T-helper 2 cell treated with Interferon-gamma antibody and Interleukin-4, amounts not matched to agents 5 μg/mL and 100 μg/mL, for 36 hours (primary cell): ENCODE results near the gene MYO18B.

Source experiments
- DNase-seq: peaks from one replicate; pipeline ENCODE4 v3.0.0; 2021; ENCODE audit warnings: low spot score
- H3K27ac Mint-ChIP-seq: one replicate; pipeline ENCODE4 v1.8.0; 2021; ENCODE audit warnings: mild to moderate bottlenecking, mixed read lengths
- H3K27me3 Mint-ChIP-seq: one replicate; pipeline ENCODE4 v1.8.0; 2021; ENCODE audit warnings: low read depth, mixed read lengths
- H3K36me3 Mint-ChIP-seq: one replicate; pipeline ENCODE4 v1.8.0; 2021; ENCODE audit warnings: low read depth, mixed read lengths
- H3K4me1 Mint-ChIP-seq: one replicate; pipeline ENCODE4 v1.8.0; 2021; ENCODE audit warnings: low read depth, mixed read lengths
- H3K4me3 Mint-ChIP-seq: one replicate; pipeline ENCODE4 v1.8.0; 2022; ENCODE audit warnings: mild to moderate bottlenecking, moderate library complexity, mixed read lengths
- H3K9me3 Mint-ChIP-seq: one replicate; pipeline ENCODE4 v1.8.0; 2021; ENCODE audit warnings: mixed read lengths

MYO18B gene

GRCh38 chr22:25942856-25943411, 200.9 kb downstream of the MYO18B start:
- H3K4me3 Mint-ChIP-seq = no peak overlapping the region
- no peak overlapping the region for H3K27ac Mint-ChIP-seq
- H3K9me3 Mint-ChIP-seq = no peaks in the 10 kb centered on the region
- H3K27me3 Mint-ChIP-seq = peaks cover 7% of the 10 kb centered on the region
- no peak for DNase-seq
- H3K4me1 Mint-ChIP-seq = no peaks in the 10 kb centered on the region
- no peaks in the 10 kb centered on the region for H3K36me3 Mint-ChIP-seq

GRCh38 chr22:25950111-25950510, 208.1 kb downstream of the MYO18B start:
- Mint-ChIP-seq H3K4me3 (no peak overlapping the region), H3K4me1 (no peaks in the 10 kb centered on the region), H3K27me3 (no peaks in the 10 kb centered on the region), H3K27ac (no peak overlapping the region), H3K36me3 (no peaks in the 10 kb centered on the region), H3K9me3 (no peaks in the 10 kb centered on the region)
- DNase-seq = no peak

- H3K36me3 Mint-ChIP-seq = no peaks in the 10 kb centered on the region
- H3K4me1 Mint-ChIP-seq = no peaks in the 10 kb centered on the region
- no peaks in the 10 kb centered on the region for H3K27me3 Mint-ChIP-seq
- no peak overlapping the region for H3K27ac Mint-ChIP-seq
- DNase-seq = no peak
- H3K4me3 Mint-ChIP-seq = no peak overlapping the region
- H3K9me3 Mint-ChIP-seq = no peaks in the 10 kb centered on the region
Observed at GRCh38 chr22:25953276-25953675, 211.3 kb downstream of the MYO18B start.

GRCh38 chr22:25953919-25954318, 211.9 kb downstream of the MYO18B start:
- Mint-ChIP-seq H3K4me3 (no peak overlapping the region), H3K9me3 (no peaks in the 10 kb centered on the region), H3K27ac (no peak overlapping the region), H3K27me3 (no peaks in the 10 kb centered on the region), H3K4me1 (no peaks in the 10 kb centered on the region), H3K36me3 (no peaks in the 10 kb centered on the region)
- no peak for DNase-seq

- Mint-ChIP-seq H3K36me3 (no peaks in the 10 kb centered on the region), H3K27ac (no peak overlapping the region), H3K27me3 (no peaks in the 10 kb centered on the region), H3K4me1 (no peaks in the 10 kb centered on the region), H3K4me3 (no peak overlapping the region), H3K9me3 (no peaks in the 10 kb centered on the region)
- DNase-seq = no peak
Observed at GRCh38 chr22:25955323-25955722, 213.3 kb downstream of the MYO18B start.

- no peaks in the 10 kb centered on the region for H3K36me3 Mint-ChIP-seq
- H3K9me3 Mint-ChIP-seq = no peaks in the 10 kb centered on the region
- H3K4me3 Mint-ChIP-seq = no peak overlapping the region
- no peak overlapping the region for H3K27ac Mint-ChIP-seq
- no peaks in the 10 kb centered on the region for H3K27me3 Mint-ChIP-seq
- no peak for DNase-seq
- no peaks in the 10 kb centered on the region for H3K4me1 Mint-ChIP-seq
Observed at GRCh38 chr22:25956801-25957200, 214.8 kb downstream of the MYO18B start.

- H3K27me3 Mint-ChIP-seq = no peaks in the 10 kb centered on the region
- H3K4me3 Mint-ChIP-seq = no peak overlapping the region
- no peaks in the 10 kb centered on the region for H3K4me1 Mint-ChIP-seq
- peaks cover 5% of the 10 kb centered on the region for H3K9me3 Mint-ChIP-seq
- H3K27ac Mint-ChIP-seq = no peak overlapping the region
- H3K36me3 Mint-ChIP-seq = no peaks in the 10 kb centered on the region
- DNase-seq = no peak
Observed at GRCh38 chr22:25959818-25960774, 218.1 kb downstream of the MYO18B start.

- Mint-ChIP-seq H3K4me3 (no peak overlapping the region), H3K27me3 (no peaks in the 10 kb centered on the region), H3K4me1 (peaks cover 9% of the 10 kb centered on the region), H3K9me3 (peaks cover 5% of the 10 kb centered on the region), H3K27ac (no peak overlapping the region), H3K36me3 (no peaks in the 10 kb centered on the region)
- DNase-seq = no peak
Observed at GRCh38 chr22:25961699-25962098, 219.7 kb downstream of the MYO18B start.

- Mint-ChIP-seq H3K4me1 (peaks cover 17% of the 10 kb centered on the region), H3K4me3 (no peak overlapping the region), H3K36me3 (no peaks in the 10 kb centered on the region), H3K27ac (no peak overlapping the region), H3K9me3 (peaks cover 5% of the 10 kb centered on the region), H3K27me3 (no peaks in the 10 kb centered on the region)
- DNase-seq = no peak
Observed at GRCh38 chr22:25962711-25963110, 220.7 kb downstream of the MYO18B start.

- H3K4me1 Mint-ChIP-seq = peaks cover 21% of the 10 kb centered on the region
- no peak overlapping the region for H3K4me3 Mint-ChIP-seq
- no peak overlapping the region for H3K27ac Mint-ChIP-seq
- peaks cover 5% of the 10 kb centered on the region for H3K9me3 Mint-ChIP-seq
- DNase-seq = no peak
- H3K27me3 Mint-ChIP-seq = no peaks in the 10 kb centered on the region
- H3K36me3 Mint-ChIP-seq = no peaks in the 10 kb centered on the region
Observed at GRCh38 chr22:25964961-25965730, 223.2 kb downstream of the MYO18B start.

- peaks cover 5% of the 10 kb centered on the region for H3K9me3 Mint-ChIP-seq
Observed at GRCh38 chr22:25966448-25966913, 224.5 kb downstream of the MYO18B start.

GRCh38 chr22:25969286-25969685, 227.3 kb downstream of the MYO18B start:
- Mint-ChIP-seq H3K36me3 (no peaks in the 10 kb centered on the region), H3K9me3 (no peaks in the 10 kb centered on the region), H3K4me3 (no peak overlapping the region), H3K27me3 (peaks cover 5% of the 10 kb centered on the region), H3K27ac (no peak overlapping the region), H3K4me1 (peaks cover 21% of the 10 kb centered on the region)
- no peak for DNase-seq

More at GRCh38 chr22:25966448-25966913, 224.5 kb downstream of the MYO18B start:
- Mint-ChIP-seq H3K4me1 (peaks cover 21% of the 10 kb centered on the region), H3K36me3 (no peaks in the 10 kb centered on the region), H3K4me3 (peak overlapping the region; percentile 33), H3K27me3 (peaks cover 5% of the 10 kb centered on the region), H3K27ac (peak overlapping the region; percentile 42)
- DNase-seq = peak; percentile 8

- no peaks in the 10 kb centered on the region for H3K36me3 Mint-ChIP-seq
- peaks cover 5% of the 10 kb centered on the region for H3K27me3 Mint-ChIP-seq
- no peak for DNase-seq
- no peak overlapping the region for H3K4me3 Mint-ChIP-seq
- peaks cover 21% of the 10 kb centered on the region for H3K4me1 Mint-ChIP-seq
- no peaks in the 10 kb centered on the region for H3K9me3 Mint-ChIP-seq
- no peak overlapping the region for H3K27ac Mint-ChIP-seq
Observed at GRCh38 chr22:25969901-25970300, 227.9 kb downstream of the MYO18B start.
